Immature natural killer cell (primary cell): ENCODE measurements around the gene SPAG6. TPM values are rescaled to one million over a fixed set of nuclear protein-coding genes. Genes with fewer than 3 reads are reported as not detected.

Experiments
- DNase-seq, 3 donors: peaks; one replicate each; pipeline ENCODE4 v3.0.0; 2022; ENCODE audit warnings: mixed read lengths in 1 of 3
- H3K27ac Mint-ChIP-seq, 6 donors: one replicate each; pipeline ENCODE4 v1.8.0; 2020; ENCODE audit warnings: mixed read lengths in 6 of 6, mild to moderate bottlenecking in 5 of 6, inconsistent platforms in 4 of 6, moderate library complexity in 3 of 6
- H3K27me3 Mint-ChIP-seq, 3 donors: one replicate each; pipeline ENCODE4 v1.8.0; 2020 to 2021; ENCODE audit warnings: low read depth in 3 of 3, mild to moderate bottlenecking in 3 of 3, mixed read lengths in 3 of 3, moderate library complexity in 3 of 3, inconsistent platforms in 1 of 3
- H3K36me3 Mint-ChIP-seq, 3 donors: one replicate each; pipeline ENCODE4 v1.8.0; 2020; ENCODE audit warnings: mixed read lengths in 3 of 3, inconsistent platforms in 2 of 3, mild to moderate bottlenecking in 2 of 3
- H3K4me1 Mint-ChIP-seq, 2 donors: one replicate each; pipeline ENCODE4 v1.8.0; 2020; ENCODE audit warnings: inconsistent platforms in 2 of 2, mild to moderate bottlenecking in 2 of 2, mixed read lengths in 2 of 2, moderate library complexity in 1 of 2
- H3K4me3 Mint-ChIP-seq, 5 donors: one replicate each; pipeline ENCODE4 v1.8.0; 2020; ENCODE audit warnings: mild to moderate bottlenecking in 5 of 5, mixed read lengths in 5 of 5, inconsistent platforms in 3 of 5, moderate library complexity in 3 of 5
- H3K9me3 Mint-ChIP-seq, 6 donors: one replicate each; pipeline ENCODE4 v1.8.0; 2020; ENCODE audit warnings: mild to moderate bottlenecking in 6 of 6, mixed read lengths in 6 of 6, inconsistent platforms in 4 of 6, moderate library complexity in 3 of 6
- polyA plus RNA-seq, 3 donors: library from polyadenylated mRNA; unstranded; fragments of 300-500 nt; fragmentation: Illumina TruSeq; gene quantifications; one replicate each; pipeline ENCODE4 v1.2.3, GENCODE V29; 2021

Gene SPAG6
- polyA plus RNA-seq, 3 donors from 2014 or later, result not detected

DNA sequence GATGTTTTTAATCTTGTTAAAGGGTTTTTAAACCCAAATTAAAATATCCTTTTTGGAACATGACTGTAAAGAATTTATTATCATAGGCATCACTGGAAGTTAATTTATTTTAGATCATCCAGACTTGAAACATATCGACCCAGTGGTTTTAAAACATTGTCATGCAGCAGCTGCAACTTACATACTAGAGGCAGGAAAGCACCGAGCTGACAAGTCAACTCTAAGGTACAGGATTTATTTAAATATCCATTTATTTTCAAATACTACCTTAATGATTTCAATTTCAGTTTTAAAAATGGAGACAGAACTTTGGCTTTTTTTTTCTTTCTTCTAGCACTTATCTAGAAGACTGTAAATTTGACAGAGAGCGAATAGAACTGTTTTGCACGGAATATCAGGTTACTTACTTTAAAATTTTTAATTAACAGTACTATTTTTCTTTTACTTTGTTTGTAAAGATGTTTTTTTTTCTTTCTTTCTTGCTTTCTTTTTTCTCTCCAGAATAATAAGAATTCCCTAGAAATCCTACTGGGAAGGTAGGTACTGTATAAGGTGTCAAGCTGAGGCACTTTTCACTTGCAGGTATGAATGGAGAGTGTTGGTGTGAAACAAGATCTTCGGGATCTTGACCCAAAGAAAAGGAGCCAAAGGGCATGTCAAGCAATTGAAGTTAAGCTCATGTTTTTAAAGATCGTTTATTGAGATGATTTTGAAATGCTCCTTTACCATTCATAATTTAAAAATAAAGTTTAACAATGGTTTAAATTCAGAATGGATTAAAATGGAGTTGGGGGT lies 27.3 kb upstream of the SPAG6 start:
- Mint-ChIP-seq H3K4me1 (peaks cover 36 to 58% of the 10 kb centered on the region in 2 donors), H3K27me3 (peaks cover 18 to 35% (median 32%) of the 10 kb centered on the region in 3 donors), H3K9me3 (peaks cover 0 to 2% (median 0%) of the 10 kb centered on the region in 6 donors), H3K27ac (peak overlapping the region in 4 of 6 donors; percentile 69 to 93 (median 82)), H3K36me3 (peaks cover 0 to 4% (median 0%) of the 10 kb centered on the region in 3 donors), H3K4me3 (peak overlapping the region; percentile 30 to 92 (median 57))
- no peak for DNase-seq

DNA sequence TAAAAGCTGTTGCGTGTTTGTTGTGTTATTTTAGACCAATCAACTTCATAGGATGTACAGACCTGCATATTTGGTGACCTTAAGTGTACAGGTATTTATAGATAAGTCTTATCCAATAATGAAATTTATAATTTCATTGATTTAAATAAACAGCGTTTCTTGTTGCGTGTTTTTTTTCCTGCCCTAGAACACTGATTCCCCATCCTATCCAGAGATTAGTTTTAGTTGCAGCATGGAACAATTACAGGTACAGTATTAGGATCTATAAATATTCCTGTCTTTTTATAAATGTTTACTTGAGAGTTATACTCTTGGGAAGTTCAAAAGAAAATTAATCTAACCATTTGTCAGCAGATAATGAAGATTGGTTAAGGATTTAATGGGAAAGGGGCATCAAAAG lies 26.5 kb upstream of the SPAG6 start:
- Mint-ChIP-seq H3K4me1 (peaks cover 42 to 66% of the 10 kb centered on the region in 2 donors), H3K36me3 (peaks cover 0 to 4% (median 0%) of the 10 kb centered on the region in 3 donors), H3K27me3 (peaks cover 21 to 36% (median 35%) of the 10 kb centered on the region in 3 donors), H3K27ac (peak overlapping the region in 2 of 6 donors; percentile 46 to 71), H3K9me3 (peaks cover 0 to 2% (median 0%) of the 10 kb centered on the region in 6 donors), H3K4me3 (peak overlapping the region in 3 of 5 donors; percentile 27 to 87 (median 45))
- DNase-seq, result no peak

DNA sequence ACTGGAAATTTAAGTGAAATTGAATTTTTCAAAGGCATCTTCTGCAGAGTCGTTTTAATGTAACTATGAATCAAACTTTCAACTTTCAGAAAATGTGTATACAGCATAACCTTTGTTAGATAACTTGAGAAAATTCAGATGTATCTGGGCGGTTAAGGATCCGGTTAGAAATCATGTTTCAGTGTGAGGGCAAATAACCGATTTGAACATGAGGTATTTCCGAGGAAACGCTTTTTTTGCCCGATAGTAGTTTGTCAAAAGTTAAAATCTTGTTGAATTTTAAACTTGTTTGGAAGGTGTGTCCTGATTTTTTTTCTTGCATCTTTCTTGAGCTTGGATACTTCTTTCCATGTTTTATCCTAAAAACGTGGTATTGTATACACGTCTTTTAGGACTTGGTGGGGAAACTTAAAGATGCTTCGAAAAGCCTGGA lies 25.7 kb upstream of the SPAG6 start:
- Mint-ChIP-seq H3K27ac (peak overlapping the region in 5 of 6 donors; percentile 85 to 97 (median 93)), H3K4me1 (peaks cover 50 to 74% of the 10 kb centered on the region in 2 donors), H3K4me3 (peak overlapping the region; percentile 87 to 98 (median 95)), H3K9me3 (peaks cover 0 to 2% (median 0%) of the 10 kb centered on the region in 6 donors), H3K27me3 (peaks cover 24 to 38% (median 38%) of the 10 kb centered on the region in 3 donors), H3K36me3 (peaks cover 0 to 4% (median 0%) of the 10 kb centered on the region in 3 donors)
- no peak for DNase-seq

DNA sequence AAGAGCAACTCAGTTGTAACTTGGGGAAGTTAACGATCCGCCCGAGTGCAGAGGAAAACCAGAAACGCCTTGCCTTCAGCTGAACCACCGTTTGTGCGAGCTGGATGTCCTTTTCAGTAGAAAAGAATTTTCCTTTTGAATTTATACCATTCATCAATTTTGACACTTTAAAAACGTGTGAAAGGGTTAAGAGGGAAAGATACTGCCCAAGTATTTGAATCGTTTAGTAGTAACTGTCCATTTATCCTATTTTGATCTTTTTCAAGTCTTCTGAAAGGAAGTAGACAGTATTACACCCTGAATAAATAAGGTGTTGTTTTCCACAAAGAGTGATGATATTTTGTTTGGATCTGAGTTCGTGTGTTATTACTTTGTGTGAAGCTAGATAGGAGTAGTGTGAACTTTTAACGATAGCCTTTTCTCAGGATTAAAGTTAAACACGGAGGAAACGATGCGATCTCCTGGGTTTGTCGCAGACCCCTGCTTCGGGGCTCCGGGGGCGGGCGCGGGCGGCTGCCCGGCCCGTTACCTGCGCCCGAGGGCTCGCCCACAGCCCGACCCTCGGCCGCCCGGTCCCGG lies 25.2 kb upstream of the SPAG6 start:
- Mint-ChIP-seq H3K36me3 (peaks cover 0 to 4% (median 0%) of the 10 kb centered on the region in 3 donors), H3K27me3 (peaks cover 28 to 43% (median 42%) of the 10 kb centered on the region in 3 donors), H3K4me1 (peaks cover 55 to 79% of the 10 kb centered on the region in 2 donors), H3K9me3 (peaks cover 0 to 2% (median 0%) of the 10 kb centered on the region in 6 donors), H3K27ac (peak overlapping the region; percentile 85 to 97 (median 94)), H3K4me3 (peak overlapping the region; percentile 87 to 98 (median 95))
- no peak for DNase-seq

DNA sequence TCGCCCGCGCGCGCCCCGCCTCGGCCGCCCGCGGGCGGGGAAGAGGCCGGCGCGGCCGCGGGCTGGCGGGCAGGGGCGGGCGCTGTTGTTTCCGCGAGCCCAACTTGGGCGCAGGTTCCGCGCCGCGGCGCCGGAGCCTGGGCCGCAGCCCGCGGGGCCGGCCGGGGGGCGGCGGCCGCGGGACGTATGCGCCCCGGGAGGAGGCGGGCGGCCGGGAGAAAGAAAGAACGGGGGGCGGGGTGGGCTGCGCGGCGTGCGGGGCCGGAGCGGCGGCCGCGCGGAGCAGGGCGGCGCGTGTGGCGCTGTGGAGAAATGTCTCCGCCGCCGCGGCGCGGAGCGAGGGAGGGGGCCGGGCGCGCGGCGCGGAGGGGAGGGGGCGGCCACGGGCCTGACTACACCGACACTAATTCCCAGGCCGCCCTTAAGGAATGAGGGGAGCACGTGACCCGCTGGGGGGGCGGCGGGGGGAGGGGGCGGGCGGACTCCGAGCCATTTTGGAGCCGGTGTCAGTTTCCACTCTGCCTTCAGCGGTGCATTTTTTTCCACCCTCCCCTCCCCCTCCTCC lies 24.6 kb upstream of the SPAG6 start, which contains the start of gene BMI1:
Gene BMI1 (plus strand): TSS at position 509 of the 565 bp plus-strand sequence. CDS start 5,351 bp downstream, outside the sequence.
- H3K27me3 Mint-ChIP-seq, result peaks cover 26 to 43% (median 38%) of the 10 kb centered on the region in 3 donors
- H3K4me3 Mint-ChIP-seq, result peak within 1 kb of the TSS; percentile 87 to 98 (median 95)
- DNase-seq, result peak; percentile 55 to 64 (median 61)

DNA sequence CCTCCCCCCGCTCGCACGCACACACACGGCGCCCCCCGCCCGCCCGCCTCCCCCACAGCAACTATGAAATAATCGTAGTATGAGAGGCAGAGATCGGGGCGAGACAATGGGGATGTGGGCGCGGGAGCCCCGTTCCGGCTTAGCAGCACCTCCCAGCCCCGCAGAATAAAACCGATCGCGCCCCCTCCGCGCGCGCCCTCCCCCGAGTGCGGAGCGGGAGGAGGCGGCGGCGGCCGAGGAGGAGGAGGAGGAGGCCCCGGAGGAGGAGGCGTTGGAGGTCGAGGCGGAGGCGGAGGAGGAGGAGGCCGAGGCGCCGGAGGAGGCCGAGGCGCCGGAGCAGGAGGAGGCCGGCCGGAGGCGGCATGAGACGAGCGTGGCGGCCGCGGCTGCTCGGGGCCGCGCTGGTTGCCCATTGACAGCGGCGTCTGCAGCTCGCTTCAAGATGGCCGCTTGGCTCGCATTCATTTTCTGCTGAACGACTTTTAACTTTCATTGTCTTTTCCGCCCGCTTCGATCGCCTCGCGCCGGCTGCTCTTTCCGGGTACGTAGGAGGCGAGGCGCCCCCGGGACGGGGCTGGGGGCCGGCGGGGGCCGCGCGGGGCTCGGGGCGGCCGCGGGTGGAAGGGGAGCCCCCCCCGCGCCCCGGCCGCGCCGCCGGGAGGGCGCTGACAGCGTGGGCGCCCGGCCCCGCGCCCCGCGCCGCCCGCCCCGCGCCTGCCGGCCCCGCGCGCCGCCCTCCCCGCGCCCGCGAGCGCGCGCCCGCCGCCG lies 24.0 kb upstream of the SPAG6 start:
- Mint-ChIP-seq H3K4me1 (peaks cover 55 to 78% of the 10 kb centered on the region in 2 donors), H3K36me3 (no peaks in the 10 kb centered on the region), H3K27ac (peak overlapping the region in 5 of 6 donors; percentile 69 to 84 (median 73)), H3K27me3 (peaks cover 30 to 46% (median 41%) of the 10 kb centered on the region in 3 donors), H3K4me3 (peak overlapping the region; percentile 78 to 87 (median 85)), H3K9me3 (peaks cover 0 to 2% (median 0%) of the 10 kb centered on the region in 6 donors)
- peak; percentile 71 to 80 (median 73) for DNase-seq

More for the DNA sequence above, 24.6 kb upstream of the SPAG6 start, which contains the start of gene BMI1:
- Mint-ChIP-seq H3K9me3 (peaks cover 0 to 2% (median 0%) of the 10 kb centered on the region in 6 donors), H3K36me3 (peaks cover 0 to 1% (median 0%) of the 10 kb centered on the region in 3 donors), H3K4me1 (peaks cover 51 to 75% of the 10 kb centered on the region in 2 donors), H3K27ac (peak within 1 kb of the TSS; percentile 85 to 97 (median 94))

DNA sequence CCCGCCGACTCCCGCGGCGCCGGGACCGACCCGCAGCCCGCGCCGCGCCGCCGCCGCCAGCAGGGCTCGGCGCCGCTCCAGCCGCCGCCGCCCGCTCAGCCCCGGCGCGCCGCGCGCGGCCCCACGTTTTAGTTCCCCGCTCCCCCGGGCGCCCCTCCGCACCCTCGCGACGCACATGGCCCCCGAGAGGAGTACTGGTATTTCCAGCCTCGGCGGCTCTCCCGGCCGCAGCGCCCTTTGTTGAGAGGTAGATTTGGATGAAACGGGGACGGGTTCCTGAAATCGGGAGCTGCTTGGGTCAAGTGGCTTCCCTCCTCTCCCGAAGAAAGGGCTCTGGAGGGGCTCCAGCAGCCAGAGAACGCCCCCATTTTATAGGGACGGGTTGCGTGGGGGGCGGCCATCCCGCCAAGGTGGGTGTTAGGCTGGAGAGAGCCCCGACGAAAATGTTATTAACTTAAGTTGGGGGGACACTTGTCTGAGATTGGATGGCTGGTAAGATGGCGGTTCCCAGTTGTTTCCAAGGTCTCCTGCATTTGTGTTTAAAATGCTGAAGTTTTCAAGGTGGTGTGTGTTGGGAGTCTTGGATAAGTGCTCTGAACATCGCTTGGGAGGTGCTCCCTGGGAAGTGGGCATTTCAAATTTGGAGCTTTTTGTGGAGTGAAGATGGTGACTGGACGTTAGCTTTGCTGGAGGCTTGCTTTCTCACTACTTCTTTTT lies 23.2 kb upstream of the SPAG6 start:
- no peaks in the 10 kb centered on the region for H3K36me3 Mint-ChIP-seq
- H3K27me3 Mint-ChIP-seq, result peaks cover 30 to 44% (median 44%) of the 10 kb centered on the region in 3 donors

DNA sequence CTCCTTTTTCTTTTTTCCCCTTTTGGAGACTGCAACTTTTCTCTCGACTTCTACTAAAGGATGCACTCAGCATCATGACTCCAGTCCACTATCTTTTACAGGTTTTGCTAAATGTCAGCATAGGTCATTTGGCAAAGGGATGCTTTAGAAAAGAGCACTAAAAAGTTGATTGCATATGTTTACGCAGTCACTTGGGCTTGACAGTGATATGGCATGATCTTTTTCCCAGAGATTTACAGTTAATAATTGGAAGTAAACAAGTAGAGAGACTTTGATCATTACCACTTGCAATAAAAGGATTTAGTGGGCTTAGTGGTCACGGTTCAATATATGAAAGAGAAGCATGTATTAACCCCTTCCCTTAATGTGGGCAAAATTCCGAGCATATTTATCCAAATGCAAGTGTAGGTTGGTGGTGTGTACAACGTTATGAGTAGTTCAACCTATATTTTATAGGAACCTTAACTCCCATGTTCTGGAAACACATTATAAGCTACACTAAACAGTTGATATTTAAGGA lies 22.6 kb upstream of the SPAG6 start:
- H3K27me3 Mint-ChIP-seq, result peaks cover 30 to 44% (median 44%) of the 10 kb centered on the region in 3 donors
- DNase-seq, result no peak

More for the DNA sequence above, 23.2 kb upstream of the SPAG6 start:
- Mint-ChIP-seq H3K9me3 (peaks cover 0 to 2% (median 0%) of the 10 kb centered on the region in 6 donors), H3K4me3 (peak overlapping the region; percentile 86 to 92 (median 88)), H3K4me1 (peaks cover 55 to 77% of the 10 kb centered on the region in 2 donors), H3K27ac (peak overlapping the region; percentile 55 to 94 (median 80))
- DNase-seq, result no peak

DNA sequence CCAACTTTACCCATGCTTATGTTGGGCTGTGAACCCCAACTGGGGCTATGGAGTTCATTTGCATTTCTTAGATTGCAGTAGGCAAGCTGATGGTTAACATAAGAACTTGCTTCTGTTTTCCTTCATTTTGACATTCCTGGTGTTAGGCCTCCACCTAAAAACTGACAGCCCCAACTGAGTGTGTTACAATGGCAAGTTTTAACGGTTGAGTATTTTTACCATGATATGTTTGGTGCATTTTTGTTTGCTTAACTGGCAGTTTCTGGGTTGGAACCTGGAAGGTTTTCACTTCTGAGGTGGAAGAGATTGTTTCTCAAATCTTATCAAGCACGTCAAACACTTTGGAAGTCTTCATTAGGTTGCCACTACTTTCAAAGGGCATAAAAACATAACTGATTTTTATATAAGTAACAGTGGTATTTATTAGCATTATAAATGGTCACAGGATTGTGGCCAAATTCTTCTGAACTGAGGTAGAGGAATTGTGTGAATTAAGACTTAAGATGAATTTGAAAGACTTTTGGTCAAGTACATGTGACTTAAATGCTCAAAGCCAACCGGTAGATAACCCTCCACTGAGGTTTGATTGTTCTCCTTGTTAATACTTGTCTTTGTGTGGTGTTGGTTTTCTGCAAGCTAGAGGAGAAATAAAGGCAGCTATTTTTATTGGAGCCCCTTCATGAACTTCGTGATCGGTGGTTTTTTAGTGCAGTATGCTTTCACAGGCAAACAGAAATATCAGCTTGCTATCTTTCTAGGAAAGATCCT lies 21.6 kb upstream of the SPAG6 start:
- Mint-ChIP-seq H3K4me1 (peaks cover 47 to 61% of the 10 kb centered on the region in 2 donors), H3K27ac (peak overlapping the region in 2 of 6 donors; percentile 10 to 69), H3K4me3 (peak overlapping the region; percentile 86 to 95 (median 91)), H3K27me3 (peaks cover 30 to 44% (median 44%) of the 10 kb centered on the region in 3 donors), H3K9me3 (peaks cover 0 to 2% (median 0%) of the 10 kb centered on the region in 6 donors), H3K36me3 (peaks cover 6 to 7% (median 7%) of the 10 kb centered on the region in 3 donors)
- no peak for DNase-seq

More for the DNA sequence above, 22.6 kb upstream of the SPAG6 start:
- Mint-ChIP-seq H3K4me1 (peaks cover 51 to 70% of the 10 kb centered on the region in 2 donors), H3K9me3 (peaks cover 0 to 2% (median 0%) of the 10 kb centered on the region in 6 donors), H3K4me3 (peak overlapping the region; percentile 86 to 92 (median 88)), H3K27ac (peak overlapping the region in 5 of 6 donors; percentile 55 to 94 (median 83)), H3K36me3 (peaks cover 4% of the 10 kb centered on the region in 3 donors)

DNA sequence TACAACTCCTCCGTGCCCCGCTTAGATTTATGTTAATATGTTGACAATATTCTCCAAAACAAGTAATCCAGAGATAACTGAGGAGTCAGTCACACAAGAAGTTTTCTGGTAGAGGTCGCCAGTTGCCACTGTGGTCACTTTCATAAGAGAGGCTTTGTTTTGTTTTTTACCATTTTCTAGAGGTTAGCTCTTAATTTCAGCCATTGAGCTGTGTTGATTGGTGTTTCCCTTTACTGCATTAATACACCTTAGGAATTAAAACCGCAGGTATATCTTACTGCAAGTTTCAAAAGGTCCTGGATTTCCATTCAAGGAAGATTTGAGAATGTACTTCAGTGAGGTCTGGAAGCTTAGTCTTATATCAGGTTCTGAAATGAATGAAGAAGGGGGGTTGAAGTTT lies 20.9 kb upstream of the SPAG6 start:
- DNase-seq, result no peak
- Mint-ChIP-seq H3K9me3 (peaks cover 0 to 2% (median 0%) of the 10 kb centered on the region in 6 donors), H3K4me3 (peak overlapping the region; percentile 78 to 95 (median 91)), H3K27ac (peak overlapping the region; percentile 31 to 92 (median 60)), H3K36me3 (peaks cover 10 to 11% (median 11%) of the 10 kb centered on the region in 3 donors), H3K27me3 (peaks cover 30 to 43% (median 41%) of the 10 kb centered on the region in 3 donors), H3K4me1 (peaks cover 46 to 54% of the 10 kb centered on the region in 2 donors)

DNA sequence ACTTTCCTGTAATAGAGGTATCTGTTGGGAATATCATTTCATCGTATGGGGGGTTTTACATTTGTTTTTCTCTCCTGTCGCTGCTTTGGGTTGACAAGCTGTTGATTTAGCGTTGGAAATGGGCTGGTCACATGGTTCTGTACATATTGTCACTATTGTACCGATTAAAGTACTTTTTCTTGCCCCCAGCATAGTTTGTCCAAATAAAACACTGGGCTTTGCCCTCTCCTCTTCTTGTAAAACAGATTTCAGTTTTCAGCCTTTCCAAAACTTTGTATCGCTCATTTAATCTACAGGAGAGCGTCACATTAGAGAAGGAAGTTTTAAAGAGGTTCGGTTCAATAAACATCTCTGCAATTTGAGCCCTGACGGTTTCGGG lies 20.4 kb upstream of the SPAG6 start:
- Mint-ChIP-seq H3K9me3 (peaks cover 0 to 2% (median 0%) of the 10 kb centered on the region in 6 donors), H3K4me1 (peaks cover 42 to 50% of the 10 kb centered on the region in 2 donors), H3K36me3 (peaks cover 15% of the 10 kb centered on the region in 3 donors), H3K4me3 (peak overlapping the region; percentile 78 to 95 (median 91)), H3K27me3 (peaks cover 30 to 40% (median 38%) of the 10 kb centered on the region in 3 donors), H3K27ac (peak overlapping the region; percentile 34 to 92 (median 79))
- DNase-seq, result no peak
